HG02840 (cell line): ENCODE data around the gene USP53.
A peak's percentile ranks its signal among the peaks of the same experiment; 100 is the strongest.
"Not testable (repeated sequence)": the region's sequence is repeated elsewhere in the genome, so short reads cannot be mapped to it uniquely, and the experiment has no call there.

Experiments used
- ATAC-seq: cut with Tn5 transposase; IDR thresholded peaks from one replicate; pipeline ENCODE4 v1.9.1; 2021; ENCODE audit warnings: mild to moderate bottlenecking, moderate library complexity, moderate number of reproducible peaks; ENCODE audit not compliant: unreplicated experiment, low FRiP score

Gene USP53

DNA sequence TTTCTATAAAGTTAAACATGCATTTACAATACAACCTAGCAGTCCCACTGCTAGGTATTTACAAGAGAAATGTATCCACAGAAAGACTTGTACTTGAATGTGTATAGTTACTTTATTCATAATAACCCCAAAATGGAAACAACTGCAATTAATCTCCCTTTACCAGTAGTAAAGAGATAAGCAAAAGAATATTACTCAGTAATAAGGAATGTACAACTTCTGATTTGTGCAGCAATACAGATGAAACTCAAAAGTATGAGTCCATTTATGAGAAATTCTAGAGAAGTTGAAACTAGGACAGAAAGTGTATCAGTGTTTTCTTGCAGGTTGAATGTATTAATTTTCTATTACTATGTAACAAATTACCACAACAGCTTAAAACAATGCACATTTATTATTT, 15.2 kb downstream of the USP53 start:
- ATAC-seq, result no peak

GRCh38 chr4:119228406-119228805, 15.9 kb downstream of the USP53 start:
- no peak for ATAC-seq

- ATAC-seq, result no peak
Measured at GRCh38 chr4:119229908-119230687, 17.6 kb downstream of the USP53 start.

DNA sequence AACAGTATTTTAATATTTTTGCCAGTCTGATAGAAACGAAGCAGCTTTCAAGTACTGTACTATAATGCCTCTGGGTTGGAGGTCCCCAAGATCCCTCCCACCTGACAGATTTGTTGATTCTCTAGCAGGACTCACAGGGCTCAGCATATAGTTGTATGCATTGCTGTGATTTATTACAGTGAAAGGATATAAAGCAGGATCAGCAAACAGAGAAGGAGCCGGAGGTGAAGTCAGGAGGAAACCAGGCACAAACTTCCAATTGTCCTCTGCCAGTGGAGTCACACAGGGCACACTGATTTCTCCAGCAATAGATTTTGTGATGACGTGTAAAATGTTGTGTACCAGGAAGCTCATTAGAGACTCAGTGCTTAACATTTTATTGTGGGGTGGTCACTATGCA, 19.0 kb downstream of the USP53 start:
- ATAC-seq, result no peak

GRCh38 chr4:119232286-119232685, 19.8 kb downstream of the USP53 start:
- ATAC-seq, result no peak

GRCh38 chr4:119233191-119233590, 20.7 kb downstream of the USP53 start:
- no peak for ATAC-seq

- no peak for ATAC-seq
Measured at GRCh38 chr4:119233750-119234149, 21.2 kb downstream of the USP53 start.

- no peak for ATAC-seq
Measured at GRCh38 chr4:119237201-119237600, 24.7 kb downstream of the USP53 start.

DNA sequence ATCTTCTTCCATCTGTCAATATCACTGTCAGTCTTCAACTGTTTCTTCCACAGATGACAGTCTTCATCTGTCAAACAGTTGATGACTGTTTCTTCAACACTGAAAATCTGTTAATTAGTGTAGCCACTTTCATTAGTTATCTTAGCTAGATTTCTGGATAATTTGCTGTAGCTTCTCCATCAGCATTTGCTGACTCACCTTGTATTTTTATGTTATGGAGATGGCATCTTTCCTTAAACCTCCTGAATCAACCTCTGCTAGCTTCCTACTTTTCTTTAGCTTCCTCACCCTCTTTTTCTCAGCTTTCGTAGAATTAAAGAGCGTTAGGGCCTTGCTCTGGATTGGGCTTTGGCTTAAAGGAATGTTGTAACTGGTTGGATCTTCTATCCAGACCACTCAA, 25.1 kb downstream of the USP53 start:
- no peak for ATAC-seq

DNA sequence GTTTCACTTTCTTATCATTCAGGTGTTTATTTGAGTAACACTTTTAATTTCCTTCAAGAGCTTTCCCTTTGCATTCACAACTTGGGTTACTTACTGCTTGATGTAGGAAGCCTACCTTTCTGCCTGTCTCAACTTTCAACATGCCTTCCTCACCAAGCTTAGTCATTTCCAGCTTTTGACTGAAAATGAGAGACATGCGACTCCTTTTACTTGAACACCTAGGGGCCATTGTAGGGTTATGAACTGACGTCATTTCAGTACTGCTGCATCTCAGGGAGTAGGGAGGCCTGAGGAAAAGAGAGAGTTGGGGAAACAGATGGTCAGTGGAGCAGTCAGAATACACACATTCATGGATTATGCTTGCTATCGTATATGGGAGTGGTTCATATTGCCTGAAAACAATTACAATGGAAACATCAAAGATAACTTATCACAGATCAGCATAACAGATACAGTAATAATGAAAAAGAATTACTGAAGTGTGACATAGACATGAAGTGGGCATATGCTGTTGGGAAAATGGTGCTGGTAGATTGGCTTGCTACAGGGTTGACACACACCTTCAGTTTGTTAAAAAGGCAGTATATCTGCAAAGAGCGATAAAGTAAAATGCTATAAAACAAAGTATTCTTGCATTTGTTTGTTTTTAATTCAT, 25.7 kb downstream of the USP53 start:
- peak; percentile 97 for ATAC-seq

DNA sequence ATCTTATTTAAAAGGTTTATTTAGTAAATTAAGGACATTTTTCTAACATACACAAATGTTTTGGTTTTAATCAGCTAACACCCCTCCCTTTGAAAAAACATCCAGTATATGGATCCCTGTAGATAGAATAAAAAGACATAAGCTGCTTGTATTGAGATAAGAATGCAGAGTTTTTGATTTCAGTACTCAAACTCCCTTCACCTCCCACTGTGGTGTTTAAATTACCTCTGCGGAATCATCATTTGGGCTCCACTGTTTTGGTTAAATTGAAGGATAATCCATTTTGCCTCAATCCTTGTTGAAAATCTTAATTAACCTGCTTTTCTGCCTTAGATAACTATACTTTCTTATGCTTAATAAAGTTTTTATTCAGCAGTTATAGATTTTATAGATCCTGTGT, 27.6 kb downstream of the USP53 start:
- ATAC-seq, result no peak

GRCh38 chr4:119240568-119240967, 28.1 kb downstream of the USP53 start:
- ATAC-seq, result no peak

- no peak for ATAC-seq
Measured at GRCh38 chr4:119242417-119242816, 29.9 kb downstream of the USP53 start.

DNA sequence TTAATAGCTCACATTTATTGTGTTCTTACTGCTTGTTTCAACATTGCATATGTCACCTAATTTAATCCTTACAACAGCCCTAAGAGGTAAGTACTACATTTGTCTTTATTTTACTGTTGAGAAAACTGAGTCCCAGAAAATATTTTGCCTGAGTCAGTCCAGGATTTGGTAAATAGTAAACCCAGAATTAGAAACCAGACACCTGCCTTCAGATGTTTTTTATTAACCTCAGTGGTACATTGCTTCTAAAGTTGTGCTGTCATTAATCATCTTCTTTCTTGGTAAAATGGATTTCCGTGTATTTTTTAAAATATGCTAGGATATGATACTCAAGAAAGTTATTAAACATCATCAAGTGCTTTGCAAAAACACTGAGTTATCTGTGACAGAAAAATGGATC, 31.4 kb downstream of the USP53 start:
- no peak for ATAC-seq

GRCh38 chr4:119244344-119244743, 31.8 kb downstream of the USP53 start:
- ATAC-seq, result no peak

DNA sequence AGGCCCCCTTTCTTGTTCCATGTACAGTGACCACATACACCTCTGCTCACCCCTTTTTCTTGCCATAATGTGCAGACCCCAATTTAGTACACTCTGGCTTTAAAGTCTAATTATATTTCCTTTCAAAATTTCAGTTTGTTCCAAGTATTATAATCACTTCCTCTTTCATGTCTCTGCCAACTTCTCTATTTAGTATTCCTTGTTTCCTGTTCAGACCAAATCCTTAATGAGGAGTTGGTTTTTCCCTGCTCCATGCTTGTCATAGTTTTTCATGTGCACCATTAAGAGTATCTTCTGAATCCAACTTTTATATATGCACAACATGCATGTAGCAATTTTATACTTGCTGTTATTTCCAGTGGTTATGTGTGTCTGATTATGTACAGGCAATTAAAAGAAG, 32.3 kb downstream of the USP53 start:
- ATAC-seq, result no peak

DNA sequence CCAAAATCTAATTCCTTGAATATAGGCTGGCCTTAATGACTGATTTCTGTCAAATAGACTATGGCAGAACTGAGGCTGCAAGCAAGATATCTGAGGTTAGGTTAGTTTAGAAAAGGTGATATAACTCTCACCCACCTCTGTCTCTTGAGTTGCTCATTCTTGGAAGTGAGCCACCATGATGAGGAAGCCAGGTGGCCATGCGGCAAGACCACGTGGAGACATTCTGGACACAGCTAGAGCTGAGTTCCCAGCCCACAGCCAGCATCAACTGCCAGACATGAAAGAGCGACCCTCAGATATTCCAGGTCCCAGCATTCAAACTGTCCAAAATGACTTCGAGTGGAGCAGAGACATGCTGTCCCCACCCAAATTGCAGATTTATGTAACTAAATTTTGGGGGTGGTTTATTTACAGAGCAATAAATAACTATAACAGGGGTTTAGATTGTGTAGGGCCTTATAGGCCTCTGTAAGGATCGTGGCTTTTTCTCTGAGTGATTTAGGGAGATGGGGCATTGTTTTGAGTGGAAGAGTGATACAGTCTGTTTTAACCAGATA, 33.7 kb downstream of the USP53 start:
- no peak for ATAC-seq

GRCh38 chr4:119251037-119251436, 38.5 kb downstream of the USP53 start:
- ATAC-seq, result not testable (repeated sequence)

DNA sequence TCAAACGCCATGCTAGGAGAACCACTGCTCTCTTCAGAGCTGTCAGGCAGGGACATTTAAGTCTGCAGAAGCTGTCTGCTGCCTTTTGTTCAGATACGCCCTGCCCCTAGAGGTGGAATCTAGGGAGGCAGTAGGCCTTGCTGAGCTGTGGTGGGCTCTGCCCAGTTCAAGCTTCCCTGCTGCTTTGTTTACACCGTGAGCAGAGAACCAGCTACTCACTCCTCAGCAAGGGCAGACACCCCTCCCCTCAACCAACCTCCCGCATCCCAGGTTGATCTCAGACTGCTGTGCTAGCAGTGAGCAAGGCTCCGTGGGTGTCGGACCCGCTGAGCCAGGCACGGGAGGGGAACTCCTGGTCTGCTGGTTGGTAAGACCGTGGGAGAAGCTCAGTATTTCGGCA, 42.7 kb downstream of the USP53 start:
- ATAC-seq, result not testable (repeated sequence)

DNA sequence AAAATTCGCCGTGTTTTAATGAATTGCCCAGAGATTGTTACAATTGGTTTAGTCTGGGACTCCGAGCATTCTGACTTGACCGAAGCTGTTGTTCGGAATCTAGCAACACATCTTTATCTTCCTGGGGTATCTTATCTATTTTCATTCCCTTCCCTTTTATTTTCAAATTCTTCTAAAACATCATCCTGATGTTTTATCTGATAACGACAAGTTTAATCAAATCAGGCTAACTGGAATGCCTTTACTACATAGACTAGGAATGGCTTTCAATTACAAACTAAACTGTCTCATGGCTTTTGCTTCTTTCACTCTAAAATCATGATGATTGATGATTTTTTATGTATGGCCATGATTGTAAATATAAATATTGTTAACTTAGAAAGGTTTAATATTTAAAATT, 48.0 kb downstream of the USP53 start:
- no peak for ATAC-seq

GRCh38 chr4:119261986-119262385, 49.5 kb downstream of the USP53 start:
- no peak for ATAC-seq

DNA sequence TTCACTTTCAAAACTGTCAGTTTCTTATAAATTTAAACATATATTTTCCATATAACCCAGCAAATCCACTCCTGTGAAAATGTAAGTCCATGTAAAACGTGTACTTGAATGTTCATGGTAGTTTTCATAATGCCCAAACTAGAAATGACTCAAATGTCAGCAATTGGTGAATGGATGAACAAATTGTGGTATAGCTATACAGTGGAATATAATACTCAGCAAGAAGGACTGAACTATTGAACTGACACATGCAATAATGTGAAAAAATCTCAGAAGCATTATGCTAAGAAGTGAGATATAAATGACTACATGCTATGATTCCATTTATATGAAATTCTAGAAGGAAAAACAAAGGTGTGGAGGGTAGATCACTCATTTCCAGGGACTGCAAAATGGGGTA, 52.2 kb downstream of the USP53 start:
- ATAC-seq, result no peak
